HEK293 (cell line): ENCODE measurements around the gene C6orf47.

Experiments
- BCL11A ChIP-seq: fragments of 450-650 bp; formaldehyde crosslinking; IDR thresholded peaks from 2 replicates; pipeline ENCODE4 v1.5.1; 2016; ENCODE audit warnings: low read depth, missing biosample characterization, missing genetic modification characterization
- BCL6B ChIP-seq: fragments of 450-650 bp; formaldehyde crosslinking; IDR thresholded peaks from 2 replicates; pipeline ENCODE4 v1.5.1; 2017; ENCODE audit warnings: missing biosample characterization, missing genetic modification characterization
- IKZF3 ChIP-seq: fragments of 450-650 bp; IDR thresholded peaks from 2 replicates; pipeline ENCODE4 v1.5.0; 2018; ENCODE audit warnings: missing biosample characterization, mild to moderate bottlenecking, missing genetic modification characterization, moderate library complexity
- KLF10 ChIP-seq: fragments of 450-650 bp; IDR thresholded peaks from 2 replicates; pipeline ENCODE4 v1.5.1; 2018; ENCODE audit warnings: missing biosample characterization, mild to moderate bottlenecking, missing genetic modification characterization
- OVOL3 ChIP-seq: fragments of 450-650 bp; formaldehyde crosslinking; IDR thresholded peaks from 2 replicates; pipeline ENCODE4 v1.5.1; 2016; ENCODE audit warnings: missing biosample characterization, missing genetic modification characterization
- TRIM28 ChIP-seq: IDR thresholded peaks from 2 replicates; pipeline ENCODE4 v1.6.1; 2011; ENCODE audit warnings: low read length, control low read depth, borderline replicate concordance
- ZBTB26 ChIP-seq: fragments of 450-650 bp; formaldehyde crosslinking; optimal IDR thresholded peaks from 2 replicates; pipeline ENCODE3; 2016; ENCODE audit warnings: missing biosample characterization, mild to moderate bottlenecking, missing genetic modification characterization
- ZNF148 ChIP-seq: fragments of 450-650 bp; formaldehyde crosslinking; IDR thresholded peaks from 2 replicates; pipeline ENCODE4 v1.5.0; 2017; ENCODE audit warnings: missing biosample characterization, missing genetic modification characterization, borderline replicate concordance
- ZNF169 ChIP-seq: fragments of 450-650 bp; formaldehyde crosslinking; IDR thresholded peaks from 2 replicates; pipeline ENCODE4 v1.5.1; 2016; ENCODE audit warnings: missing biosample characterization, missing genetic modification characterization
- ZNF174 ChIP-seq: fragments of 450-650 bp; formaldehyde crosslinking; IDR thresholded peaks from 2 replicates; pipeline ENCODE4 v1.5.0; 2017; ENCODE audit warnings: missing biosample characterization, mild to moderate bottlenecking, missing genetic modification characterization
- ZNF248 ChIP-seq: fragments of 450-650 bp; formaldehyde crosslinking; IDR thresholded peaks from 2 replicates; pipeline ENCODE4 v1.5.1; 2017; ENCODE audit warnings: missing biosample characterization, missing genetic modification characterization
- ZNF266 ChIP-seq: fragments of 450-650 bp; formaldehyde crosslinking; IDR thresholded peaks from 2 replicates; pipeline ENCODE4 v1.5.1; 2016; ENCODE audit warnings: missing biosample characterization, missing genetic modification characterization, low read depth
- ZNF324 ChIP-seq: fragments of 450-650 bp; formaldehyde crosslinking; IDR thresholded peaks from 2 replicates; pipeline ENCODE4 v1.5.1; 2016; ENCODE audit warnings: missing biosample characterization, missing genetic modification characterization
- ZNF366 ChIP-seq: fragments of 450-650 bp; formaldehyde crosslinking; conservative IDR thresholded peaks from 2 replicates; pipeline ENCODE4 v1.5.1; 2016; ENCODE audit warnings: missing biosample characterization, missing genetic modification characterization
- ZNF404 ChIP-seq: fragments of 450-650 bp; formaldehyde crosslinking; IDR thresholded peaks from 2 replicates; pipeline ENCODE4 v1.5.1; 2017; ENCODE audit warnings: missing biosample characterization, missing genetic modification characterization
- ZNF514 ChIP-seq: fragments of 450-650 bp; formaldehyde crosslinking; IDR thresholded peaks from 2 replicates; pipeline ENCODE4 v1.5.1; 2016; ENCODE audit warnings: missing biosample characterization, missing genetic modification characterization
- ZNF555 ChIP-seq: fragments of 450-650 bp; formaldehyde crosslinking; conservative IDR thresholded peaks from 2 replicates; pipeline ENCODE4 v1.5.1; 2017; ENCODE audit warnings: missing biosample characterization, mild to moderate bottlenecking, missing genetic modification characterization, inconsistent platforms
- ZNF560 ChIP-seq: fragments of 450-650 bp; formaldehyde crosslinking; IDR thresholded peaks from 2 replicates; pipeline ENCODE4 v1.5.1; 2017; ENCODE audit warnings: missing biosample characterization, missing genetic modification characterization, borderline replicate concordance
- ZNF624 ChIP-seq: fragments of 450-650 bp; formaldehyde crosslinking; IDR thresholded peaks from 2 replicates; pipeline ENCODE4 v1.5.1; 2017; ENCODE audit warnings: missing biosample characterization, missing genetic modification characterization
- ZNF626 ChIP-seq: fragments of 450-650 bp; sonication (Bioruptor Pico); formaldehyde crosslinking; IDR thresholded peaks from 2 replicates; pipeline ENCODE4 v1.5.1; 2018; ENCODE audit warnings: missing biosample characterization, missing genetic modification characterization, inconsistent platforms
- ZNF701 ChIP-seq: fragments of 450-650 bp; formaldehyde crosslinking; IDR thresholded peaks from 2 replicates; pipeline ENCODE4 v1.5.1; 2016; ENCODE audit warnings: missing biosample characterization, missing genetic modification characterization
- ZNF792 ChIP-seq: fragments of 450-650 bp; formaldehyde crosslinking; IDR thresholded peaks from 2 replicates; pipeline ENCODE4 v1.5.1; 2016; ENCODE audit warnings: missing biosample characterization, missing genetic modification characterization
- ZXDB ChIP-seq: fragments of 450-650 bp; formaldehyde crosslinking; IDR thresholded peaks from 2 replicates; pipeline ENCODE4 v1.5.1; 2016; ENCODE audit warnings: missing biosample characterization, missing genetic modification characterization
- TF ChIP-seq, protein P1 (sequence below): fragments of 450-650 bp; formaldehyde crosslinking; IDR thresholded peaks from 2 replicates; pipeline ENCODE4 v1.5.1; 2016; ENCODE audit warnings: missing biosample characterization, missing genetic modification characterization
- TF ChIP-seq, protein P2 (sequence below): fragments of 450-650 bp; formaldehyde crosslinking; IDR thresholded peaks from 2 replicates; pipeline ENCODE4 v1.5.1; 2017; ENCODE audit warnings: missing biosample characterization, missing genetic modification characterization
- TF ChIP-seq, protein P3 (sequence below): fragments of 450-650 bp; formaldehyde crosslinking; IDR thresholded peaks from 2 replicates; pipeline ENCODE4 v1.5.1; 2016; ENCODE audit warnings: missing biosample characterization, missing genetic modification characterization
- TF ChIP-seq, protein P4 (sequence below): fragments of 450-650 bp; formaldehyde crosslinking; IDR thresholded peaks from 2 replicates; pipeline ENCODE4 v1.5.1; 2017; ENCODE audit warnings: missing biosample characterization, missing genetic modification characterization

Gene C6orf47

DNA sequence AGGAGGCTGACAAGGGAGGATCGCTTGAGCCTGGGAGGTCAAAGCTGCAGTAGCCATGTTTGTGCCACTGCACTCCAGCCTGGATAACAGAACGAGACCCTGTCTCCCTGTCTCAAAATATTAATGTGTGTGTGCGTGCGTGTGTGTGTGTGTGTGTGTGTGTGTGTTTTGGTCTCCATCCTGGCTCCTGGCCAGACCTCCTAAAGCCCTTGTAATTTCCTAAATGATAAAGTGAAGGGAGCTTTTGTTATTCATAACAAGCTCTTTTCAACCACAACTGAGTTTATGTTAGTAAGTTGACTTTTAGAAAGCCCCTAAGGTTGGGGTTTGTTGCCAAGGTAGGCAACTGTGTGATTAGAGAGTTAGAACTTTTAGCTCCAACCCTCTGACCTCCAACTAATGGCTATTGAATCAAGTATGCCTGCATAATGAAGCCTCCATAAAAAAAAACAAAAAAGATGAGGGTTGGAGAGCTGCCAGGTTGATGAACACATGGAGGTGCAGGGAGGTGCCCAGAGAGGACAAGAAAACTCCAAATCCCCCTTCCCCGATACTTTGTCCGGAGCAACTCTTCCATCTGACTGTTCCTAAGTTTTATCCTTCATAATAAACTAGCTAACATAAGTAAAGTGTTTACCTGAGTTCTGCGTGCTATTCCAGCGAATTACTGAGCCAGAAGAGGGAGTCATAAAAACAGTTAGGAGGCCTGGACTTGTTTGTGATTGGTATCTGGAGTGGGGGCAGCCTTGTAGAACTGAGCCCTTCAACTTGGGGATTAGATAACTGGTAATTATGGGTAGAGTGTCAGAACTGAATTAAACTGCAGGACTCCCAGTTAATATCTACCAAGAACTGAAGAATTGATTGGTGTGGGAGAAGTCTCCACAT, 50.8 kb downstream of the C6orf47 start (continued):
- no peak for TF ChIP-seq ZNF560
- no peak for TF ChIP-seq ZBTB26
- TF ChIP-seq, protein P1, sequence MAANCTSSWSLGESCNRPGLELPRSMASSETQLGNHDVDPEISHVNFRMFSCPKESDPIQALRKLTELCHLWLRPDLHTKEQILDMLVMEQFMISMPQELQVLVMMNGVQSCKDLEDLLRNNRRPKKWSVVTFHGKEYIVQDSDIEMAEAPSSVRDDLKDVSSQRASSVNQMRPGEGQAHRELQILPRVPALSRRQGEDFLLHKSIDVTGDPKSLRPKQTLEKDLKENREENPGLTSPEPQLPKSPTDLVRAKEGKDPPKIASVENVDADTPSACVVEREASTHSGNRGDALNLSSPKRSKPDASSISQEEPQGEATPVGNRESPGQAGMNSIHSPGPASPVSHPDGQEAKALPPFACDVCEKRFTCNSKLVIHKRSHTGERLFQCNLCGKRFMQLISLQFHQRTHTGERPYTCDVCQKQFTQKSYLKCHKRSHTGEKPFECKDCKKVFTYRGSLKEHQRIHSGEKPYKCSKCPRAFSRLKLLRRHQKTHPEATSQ = no peak
- TF ChIP-seq OVOL3 (tag by site-specific recombination) = peak; percentile 73; the same call in 1 of the 2 replicates
- no peak for TF ChIP-seq ZNF514 (tag by site-specific recombination)
- no peak for TF ChIP-seq ZNF624 (tag by site-specific recombination)
- TF ChIP-seq, protein P2, sequence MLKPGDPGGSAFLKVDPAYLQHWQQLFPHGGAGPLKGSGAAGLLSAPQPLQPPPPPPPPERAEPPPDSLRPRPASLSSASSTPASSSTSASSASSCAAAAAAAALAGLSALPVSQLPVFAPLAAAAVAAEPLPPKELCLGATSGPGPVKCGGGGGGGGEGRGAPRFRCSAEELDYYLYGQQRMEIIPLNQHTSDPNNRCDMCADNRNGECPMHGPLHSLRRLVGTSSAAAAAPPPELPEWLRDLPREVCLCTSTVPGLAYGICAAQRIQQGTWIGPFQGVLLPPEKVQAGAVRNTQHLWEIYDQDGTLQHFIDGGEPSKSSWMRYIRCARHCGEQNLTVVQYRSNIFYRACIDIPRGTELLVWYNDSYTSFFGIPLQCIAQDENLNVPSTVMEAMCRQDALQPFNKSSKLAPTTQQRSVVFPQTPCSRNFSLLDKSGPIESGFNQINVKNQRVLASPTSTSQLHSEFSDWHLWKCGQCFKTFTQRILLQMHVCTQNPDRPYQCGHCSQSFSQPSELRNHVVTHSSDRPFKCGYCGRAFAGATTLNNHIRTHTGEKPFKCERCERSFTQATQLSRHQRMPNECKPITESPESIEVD (tag by site-specific recombination) = peak; percentile 56
- TF ChIP-seq, protein P3, sequence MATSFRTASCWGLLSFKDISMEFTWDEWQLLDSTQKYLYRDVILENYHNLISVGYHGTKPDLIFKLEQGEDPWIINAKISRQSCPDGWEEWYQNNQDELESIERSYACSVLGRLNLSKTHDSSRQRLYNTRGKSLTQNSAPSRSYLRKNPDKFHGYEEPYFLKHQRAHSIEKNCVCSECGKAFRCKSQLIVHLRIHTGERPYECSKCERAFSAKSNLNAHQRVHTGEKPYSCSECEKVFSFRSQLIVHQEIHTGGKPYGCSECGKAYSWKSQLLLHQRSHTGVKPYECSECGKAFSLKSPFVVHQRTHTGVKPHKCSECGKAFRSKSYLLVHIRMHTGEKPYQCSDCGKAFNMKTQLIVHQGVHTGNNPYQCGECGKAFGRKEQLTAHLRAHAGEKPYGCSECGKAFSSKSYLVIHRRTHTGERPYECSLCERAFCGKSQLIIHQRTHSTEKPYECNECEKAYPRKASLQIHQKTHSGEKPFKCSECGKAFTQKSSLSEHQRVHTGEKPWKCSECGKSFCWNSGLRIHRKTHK (tag by site-specific recombination) = no peak
- TF ChIP-seq ZNF701 = no peak
- TF ChIP-seq ZNF174 (tag by site-specific recombination) = no peak
- TF ChIP-seq ZNF324 (tag by site-specific recombination) = no peak
- TF ChIP-seq, protein P4, sequence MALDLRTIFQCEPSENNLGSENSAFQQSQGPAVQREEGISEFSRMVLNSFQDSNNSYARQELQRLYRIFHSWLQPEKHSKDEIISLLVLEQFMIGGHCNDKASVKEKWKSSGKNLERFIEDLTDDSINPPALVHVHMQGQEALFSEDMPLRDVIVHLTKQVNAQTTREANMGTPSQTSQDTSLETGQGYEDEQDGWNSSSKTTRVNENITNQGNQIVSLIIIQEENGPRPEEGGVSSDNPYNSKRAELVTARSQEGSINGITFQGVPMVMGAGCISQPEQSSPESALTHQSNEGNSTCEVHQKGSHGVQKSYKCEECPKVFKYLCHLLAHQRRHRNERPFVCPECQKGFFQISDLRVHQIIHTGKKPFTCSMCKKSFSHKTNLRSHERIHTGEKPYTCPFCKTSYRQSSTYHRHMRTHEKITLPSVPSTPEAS = peak; percentile 88
- TF ChIP-seq ZNF626 (tag by site-specific recombination) = no peak
- no peak for TF ChIP-seq ZNF404 (tag by site-specific recombination)
- TF ChIP-seq TRIM28 = no peak
- TF ChIP-seq BCL11A (tag by site-specific recombination) = no peak
- TF ChIP-seq BCL6B (tag by site-specific recombination) = no peak
- TF ChIP-seq IKZF3 (tag by site-specific recombination) = 0 out of 2 replicates have a peak, but pooled peaks have one; percentile 15
- no peak for TF ChIP-seq ZNF248 (tag by site-specific recombination)
- no peak for TF ChIP-seq ZNF148
- TF ChIP-seq ZNF792 (tag by site-specific recombination) = no peak
- TF ChIP-seq KLF10 = no peak
- no peak for TF ChIP-seq ZNF169 (tag by site-specific recombination)
- no peak for TF ChIP-seq ZNF555
- TF ChIP-seq ZNF266 (tag by site-specific recombination) = no peak
- TF ChIP-seq ZNF366 (tag by site-specific recombination) = no peak
- TF ChIP-seq ZXDB (tag by site-specific recombination) = peak; percentile 44; the same call in 1 of the 2 replicates
